Kidney (tissue), 14 donors: ENCODE measurements around the gene PCDHGA2. TPM values are rescaled to one million over a fixed set of nuclear protein-coding genes. Genes with fewer than 3 reads are reported as not detected.

Source experiments
- DNase-seq, 5 donors: peaks; one replicate each; pipeline ENCODE4 v3.0.0-alpha.2; 2013 to 2020
- FAIRE-seq: peaks from 2 replicates; lab custom pipeline; 2012; peaks lifted over from hg19 to GRCh38; lab: Jason Lieb, UNC
- H3K27ac ChIP-seq, 2 donors: one replicate each; pipeline ENCODE4 v1.7.0; 2013; ENCODE audit warnings: low read depth in 2 of 2, low read length in 2 of 2, inconsistent platforms in 1 of 2
- H3K27me3 ChIP-seq: one replicate; pipeline ENCODE4 v1.7.1; 2013; ENCODE audit warnings: low read length, inconsistent platforms; ENCODE audit not compliant: control insufficient read depth, insufficient read depth
- H3K36me3 ChIP-seq, 3 donors: one replicate each; pipeline versions ENCODE4 v1.7.0 to v1.7.1; 2013; ENCODE audit warnings: low read length in 3 of 3, control low read depth in 1 of 3, inconsistent platforms in 1 of 3; ENCODE audit not compliant: insufficient read depth in 3 of 3, control insufficient read depth in 2 of 3
- H3K4me1 ChIP-seq, 3 donors: one replicate each; pipeline versions ENCODE4 v1.7.0 to v1.7.1; 2013; ENCODE audit warnings: low read length in 3 of 3, inconsistent platforms in 1 of 3, low read depth in 1 of 3; ENCODE audit not compliant: control insufficient read depth in 2 of 3, insufficient read depth in 2 of 3
- H3K4me3 ChIP-seq, 3 donors: one replicate each; pipeline versions ENCODE4 v1.7.0 to v1.8.1; 2013; ENCODE audit warnings: low read length in 3 of 3, control low read depth in 1 of 3, inconsistent platforms in 1 of 3
- H3K9ac ChIP-seq, 3 donors: one replicate each; pipeline versions ENCODE4 v1.7.0 to v1.7.1; 2013; ENCODE audit warnings: low read length in 3 of 3, control low read depth in 1 of 3, inconsistent platforms in 1 of 3
- H3K9me3 ChIP-seq, 3 donors: one replicate each; pipeline versions ENCODE4 v1.7.0 to v1.7.1; 2013; ENCODE audit warnings: low read length in 3 of 3, control low read depth in 1 of 3, inconsistent platforms in 1 of 3; ENCODE audit not compliant: control insufficient read depth in 2 of 3, insufficient read depth in 1 of 3
- intact Hi-C: fragments of 100-400 bp; cut with DNase I; formaldehyde crosslinking; loops from one replicate; pipeline ENCODE4 v1.11.1; 2022
- polyA plus RNA-seq: library from polyadenylated mRNA; stranded (reverse); fragments of 350-450 nt; fragmentation: Illumina TruSeq; extraction: RNeasy Lipid Tissue Mini Kit (QIAGEN cat#74804); gene quantifications from one replicate; pipeline ENCODE4 v1.2.3, GENCODE V29; 2014; ENCODE audit warnings: low read depth, low replicate concordance; ENCODE audit not compliant: insufficient read depth
- total RNA-seq: library from RNA; stranded (reverse); fragmentation: NEBNext Ultra II Directional; extraction: Animal tissue kit (Norgen Biotek cat#: 25700); gene quantifications from one replicate; pipeline ENCODE4 v1.2.1, GENCODE V29; 2021
- TF ChIP-seq, protein P1 (sequence below): IDR thresholded peaks from 3 replicates; pipeline ENCODE4 v1.5.1; 2012; ENCODE audit warnings: mild to moderate bottlenecking, moderate library complexity, borderline replicate concordance; ENCODE audit not compliant: insufficient read depth; ENCODE audit errors: extremely low read depth
- donor health status: control.
- donor health status: control.
- donor health status: control.
- donor health status: control.
- donor health status: control.
- donor health status: DM: yes; HTN: yes; CAD: no.
- donor health status: Normal renal cell carcinoma (clear cell type).

The PCDHGA2 gene
- total and polyA plus RNA-seq, 2 donors from 2014 or later = 0.73 to 4.7 TPM

DNA sequence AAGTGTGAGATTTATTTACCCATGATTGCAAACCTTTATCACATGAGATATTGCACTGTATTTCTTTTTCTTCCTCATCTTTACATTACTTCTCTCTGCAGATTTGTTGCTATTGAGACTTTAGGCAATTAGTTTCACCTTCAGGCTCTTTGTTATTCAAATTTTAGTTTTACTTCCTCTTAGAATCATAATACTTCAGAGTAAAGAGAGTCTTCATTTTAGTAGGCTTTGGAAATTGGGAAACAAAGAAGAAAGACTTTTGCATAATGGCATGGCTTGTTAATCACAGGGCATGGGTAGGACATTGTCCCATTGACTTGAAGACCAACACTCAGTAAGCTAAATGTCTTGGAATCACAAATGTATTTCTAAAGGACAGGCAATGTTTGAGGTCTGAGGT lies 24.2 kb downstream of the PCDHGA2 start:
- H3K4me1 ChIP-seq = no peaks in the 10 kb centered on the region
- no peak for DNase-seq
- H3K4me3 ChIP-seq = no peak overlapping the region
- TF ChIP-seq, protein P1, sequence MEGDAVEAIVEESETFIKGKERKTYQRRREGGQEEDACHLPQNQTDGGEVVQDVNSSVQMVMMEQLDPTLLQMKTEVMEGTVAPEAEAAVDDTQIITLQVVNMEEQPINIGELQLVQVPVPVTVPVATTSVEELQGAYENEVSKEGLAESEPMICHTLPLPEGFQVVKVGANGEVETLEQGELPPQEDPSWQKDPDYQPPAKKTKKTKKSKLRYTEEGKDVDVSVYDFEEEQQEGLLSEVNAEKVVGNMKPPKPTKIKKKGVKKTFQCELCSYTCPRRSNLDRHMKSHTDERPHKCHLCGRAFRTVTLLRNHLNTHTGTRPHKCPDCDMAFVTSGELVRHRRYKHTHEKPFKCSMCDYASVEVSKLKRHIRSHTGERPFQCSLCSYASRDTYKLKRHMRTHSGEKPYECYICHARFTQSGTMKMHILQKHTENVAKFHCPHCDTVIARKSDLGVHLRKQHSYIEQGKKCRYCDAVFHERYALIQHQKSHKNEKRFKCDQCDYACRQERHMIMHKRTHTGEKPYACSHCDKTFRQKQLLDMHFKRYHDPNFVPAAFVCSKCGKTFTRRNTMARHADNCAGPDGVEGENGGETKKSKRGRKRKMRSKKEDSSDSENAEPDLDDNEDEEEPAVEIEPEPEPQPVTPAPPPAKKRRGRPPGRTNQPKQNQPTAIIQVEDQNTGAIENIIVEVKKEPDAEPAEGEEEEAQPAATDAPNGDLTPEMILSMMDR = no peak
- no peak for FAIRE-seq
- H3K27ac ChIP-seq = no peak overlapping the region
- H3K9ac ChIP-seq = no peak overlapping the region
- peaks cover 0 to 81% (median 29%) of the 10 kb centered on the region in 3 donors for H3K9me3 ChIP-seq
- no peaks in the 10 kb centered on the region for H3K27me3 ChIP-seq
- H3K36me3 ChIP-seq = no peaks in the 10 kb centered on the region
- intact Hi-C loops = no loop called here

DNA sequence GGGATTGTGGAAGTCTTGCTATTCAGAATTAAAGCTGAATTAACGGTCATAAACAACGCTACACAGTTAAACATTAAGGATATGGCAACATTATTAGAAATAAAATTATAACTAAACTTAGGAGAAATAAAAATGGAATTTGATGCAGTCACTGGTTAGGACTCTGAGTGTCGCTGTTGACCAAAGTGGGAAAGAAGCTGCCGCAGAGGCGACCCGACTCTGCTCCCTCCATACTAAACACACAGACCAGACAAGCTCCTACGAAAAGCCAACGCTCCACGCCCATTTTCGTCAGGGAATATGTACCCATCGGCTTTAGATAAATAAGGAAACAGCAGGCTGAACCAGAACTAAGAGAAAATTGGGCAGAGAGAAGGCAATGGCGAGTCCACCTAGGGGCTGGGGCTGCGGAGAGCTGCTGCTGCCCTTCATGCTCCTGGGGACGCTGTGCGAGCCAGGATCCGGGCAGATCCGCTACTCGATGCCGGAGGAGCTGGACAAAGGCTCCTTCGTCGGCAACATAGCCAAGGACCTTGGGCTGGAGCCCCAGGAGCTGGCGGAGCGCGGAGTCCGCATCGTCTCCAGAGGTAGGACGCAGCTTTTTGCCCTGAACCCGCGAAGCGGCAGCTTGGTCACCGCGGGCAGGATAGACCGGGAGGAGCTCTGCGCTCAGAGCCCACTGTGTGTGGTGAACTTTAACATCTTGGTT lies 25.5 kb downstream of the PCDHGA2 start, which contains the start of gene PCDHGA5:
Gene PCDHGA5, plus strand, starts transcription at position 211 of the 709 bp plus-strand sequence. Its CDS starts 169 bp downstream, at position 380.
- no peaks in the 10 kb centered on the region for H3K27me3 ChIP-seq
- DNase-seq = no peak
- TF ChIP-seq, protein P1 = no peak
- H3K9ac ChIP-seq = no peak within 1 kb of the TSS
- no peak within 1 kb of the TSS for H3K27ac ChIP-seq
- no peak for FAIRE-seq
- H3K4me3 ChIP-seq = peak within 1 kb of the TSS in 2 of 3 donors; percentile 7 to 21
- H3K4me1 ChIP-seq = no peaks in the 10 kb centered on the region
- intact Hi-C loops = no loop called here
- H3K36me3 ChIP-seq = no peaks in the 10 kb centered on the region
- H3K9me3 ChIP-seq = peaks cover 0 to 74% (median 29%) of the 10 kb centered on the region in 3 donors

DNA sequence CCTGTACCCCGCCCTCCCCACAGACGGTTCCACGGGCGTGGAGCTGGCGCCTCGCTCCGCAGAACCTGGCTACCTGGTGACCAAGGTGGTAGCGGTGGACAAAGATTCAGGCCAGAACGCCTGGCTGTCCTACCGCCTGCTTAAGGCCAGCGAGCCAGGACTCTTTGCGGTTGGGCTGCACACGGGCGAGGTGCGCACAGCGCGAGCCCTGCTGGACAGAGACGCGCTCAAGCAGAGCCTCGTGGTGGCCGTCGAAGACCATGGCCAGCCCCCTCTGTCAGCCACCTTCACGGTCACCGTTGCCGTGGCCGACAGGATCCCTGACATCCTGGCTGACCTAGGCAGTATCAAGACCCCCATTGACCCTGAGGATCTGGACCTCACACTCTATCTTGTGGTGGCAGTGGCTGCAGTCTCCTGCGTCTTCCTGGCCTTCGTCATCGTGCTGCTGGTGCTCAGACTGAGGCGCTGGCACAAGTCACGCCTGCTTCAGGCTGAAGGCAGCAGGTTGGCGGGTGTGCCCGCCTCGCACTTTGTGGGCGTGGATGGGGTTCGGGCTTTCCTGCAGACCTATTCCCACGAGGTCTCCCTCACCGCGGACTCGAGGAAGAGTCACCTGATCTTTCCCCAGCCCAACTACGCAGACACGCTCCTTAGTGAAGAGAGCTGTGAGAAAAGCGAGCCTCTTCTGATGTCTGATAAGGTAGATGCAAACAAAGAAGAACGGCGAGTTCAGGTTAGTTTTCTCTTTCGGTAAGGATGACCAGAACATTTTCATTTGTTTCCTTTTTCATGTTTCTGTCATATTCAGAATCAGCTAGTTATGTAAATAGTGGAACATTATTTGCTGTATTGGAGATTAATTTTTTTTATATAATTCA lies 27.7 kb downstream of the PCDHGA2 start:
- Histone ChIP-seq H3K36me3 (no peaks in the 10 kb centered on the region), H3K9me3 (peaks cover 0 to 66% (median 27%) of the 10 kb centered on the region in 3 donors), H3K9ac (no peak overlapping the region), H3K4me3 (peak overlapping the region in 1 of 3 donors; percentile 3), H3K27ac (no peak overlapping the region), H3K27me3 (no peaks in the 10 kb centered on the region), H3K4me1 (no peaks in the 10 kb centered on the region)
- FAIRE-seq (no peak), DNase-seq (no peak)
- TF ChIP-seq, protein P1 = no peak
- intact Hi-C loops = no loop called here
